Keratinocyte (primary cell): Measurements from ENCODE around the gene IGSF8. TPM values are rescaled to one million over a fixed set of nuclear protein-coding genes. Genes with fewer than 3 reads are reported as not detected.

ENCODE experiments used
- DNase-seq: peaks from one replicate; pipeline ENCODE4 v3.0.0-alpha.2; 2011; ENCODE audit warnings: low read depth, missing footprints, low spot score
- FAIRE-seq: peaks from 2 replicates; lab custom pipeline; 2011; peaks lifted over from hg19 to GRCh38; lab: Jason Lieb, UNC
- H2AFZ ChIP-seq: 2 replicates; pipeline ENCODE4 v1.6.0; 2012; ENCODE audit warnings: low read length, control low read depth, inconsistent platforms; ENCODE audit not compliant: control insufficient read depth
- H3K27ac ChIP-seq: 2 replicates; pipeline ENCODE4 v1.5.1; 2011; ENCODE audit warnings: low read length; ENCODE audit not compliant: control insufficient read depth, insufficient read depth
- H3K27me3 ChIP-seq: 3 replicates; pipeline ENCODE4 v1.6.0; 2011; ENCODE audit warnings: low read length; ENCODE audit not compliant: control insufficient read depth, insufficient read depth; ENCODE audit errors: extremely low read depth
- H3K36me3 ChIP-seq, 2 experiments: 2 replicates in 1 of 2; 3 replicates in 1 of 2; pipeline ENCODE4 v1.5.1; 2011; ENCODE audit warnings: low read length in 2 of 2, mild to moderate bottlenecking in 1 of 2; ENCODE audit not compliant: control insufficient read depth in 2 of 2, insufficient read depth in 2 of 2; ENCODE audit errors: extremely low read depth in 1 of 2
- H3K4me1 ChIP-seq: 3 replicates; pipeline ENCODE4 v1.5.1; 2011; ENCODE audit warnings: low read length; ENCODE audit not compliant: control insufficient read depth, insufficient read depth; ENCODE audit errors: extremely low read depth
- H3K4me2 ChIP-seq: 3 replicates; pipeline ENCODE4 v1.6.0; 2011; ENCODE audit warnings: low read depth, low read length; ENCODE audit not compliant: control insufficient read depth, insufficient read depth; ENCODE audit errors: extremely low read depth
- H3K4me3 ChIP-seq, 3 experiments: fragments of 200-600 bp in 1 of 3; sonication (generic) in 1 of 3; 2 replicates in 2 of 3; 3 replicates in 1 of 3; pipeline ENCODE4 v1.5.1; 2011 to 2016; ENCODE audit warnings: low read length in 3 of 3, mild to moderate bottlenecking in 3 of 3, control low read depth in 2 of 3, inconsistent platforms in 1 of 3, low read depth in 1 of 3, mixed read lengths in 1 of 3, mixed run types in 1 of 3, moderate library complexity in 1 of 3; ENCODE audit not compliant: control insufficient read depth in 2 of 3, insufficient read depth in 2 of 3; ENCODE audit errors: extremely low read depth in 1 of 3
- H3K79me2 ChIP-seq: 2 replicates; pipeline ENCODE4 v1.6.0; 2012; ENCODE audit warnings: low read length; ENCODE audit not compliant: control insufficient read depth, insufficient read depth
- H3K9ac ChIP-seq: 3 replicates; pipeline ENCODE4 v1.6.0; 2011; ENCODE audit warnings: low read length; ENCODE audit not compliant: control insufficient read depth, insufficient read depth; ENCODE audit errors: extremely low read depth
- H3K9me1 ChIP-seq: 3 replicates; pipeline ENCODE4 v1.6.0; 2011; ENCODE audit warnings: low read length; ENCODE audit not compliant: control insufficient read depth, insufficient read depth; ENCODE audit errors: extremely low read depth
- H3K9me3 ChIP-seq: 2 replicates; pipeline ENCODE4 v1.5.1; 2012; ENCODE audit warnings: low read depth, low read length; ENCODE audit not compliant: control insufficient read depth
- H4K20me1 ChIP-seq: 3 replicates; pipeline ENCODE4 v1.6.0; 2011; ENCODE audit warnings: low read length; ENCODE audit not compliant: control insufficient read depth, insufficient read depth; ENCODE audit errors: extremely low read depth
- EZH2 ChIP-seq: IDR thresholded peaks from one replicate; pipeline ENCODE4 v1.6.1; 2012; ENCODE audit warnings: inconsistent platforms, mild to moderate bottlenecking, low read length, moderate library complexity
- dilution Hi-C: fragments of 300-500 bp; cut with MboI; formaldehyde crosslinking; loops from one replicate; pipeline ENCODE4 v1.7.0; 2020; ENCODE audit warnings: low sequenced_read_pairs; ENCODE audit not compliant: extremely low pct_ligation_motif_present
- polyA plus RNA-seq, 5 experiments: library from polyadenylated mRNA; depleted of rRNA in 3 of 5; stranded (reverse) in 3 of 5; stranded (forward) in 1 of 5; unstranded in 1 of 5; fragments of >200 nt; gene quantifications; 1 replicate in 1 of 5; 2 replicates in 3 of 5; 3 replicates in 1 of 5; pipeline versions ENCODE4 v1.2.1 to v1.2.3, GENCODE V29; 2011 to 2012; ENCODE audit warnings: missing spikeins in 2 of 5, low read depth in 1 of 5, low replicate concordance in 1 of 5
- TF ChIP-seq, protein P1 (sequence below), 3 experiments: IDR thresholded peaks in 1 of 3; conservative IDR thresholded peaks in 1 of 3; optimal IDR thresholded peaks in 1 of 3; 2 replicates in 2 of 3; 3 replicates in 1 of 3; pipeline versions ENCODE3 to v1.5.1; 2011; ENCODE audit warnings: low read length in 3 of 3, mild to moderate bottlenecking in 3 of 3, moderate library complexity in 2 of 3, control low read depth in 1 of 3, inconsistent platforms in 1 of 3; ENCODE audit not compliant: insufficient read depth in 2 of 3; ENCODE audit errors: extremely low read depth in 1 of 3

Gene IGSF8
- polyA plus RNA-seq, 1 donor (not counting 4 experiments of a cell fraction or from before 2014, with no cell fraction given) = 16.5 TPM

DNA sequence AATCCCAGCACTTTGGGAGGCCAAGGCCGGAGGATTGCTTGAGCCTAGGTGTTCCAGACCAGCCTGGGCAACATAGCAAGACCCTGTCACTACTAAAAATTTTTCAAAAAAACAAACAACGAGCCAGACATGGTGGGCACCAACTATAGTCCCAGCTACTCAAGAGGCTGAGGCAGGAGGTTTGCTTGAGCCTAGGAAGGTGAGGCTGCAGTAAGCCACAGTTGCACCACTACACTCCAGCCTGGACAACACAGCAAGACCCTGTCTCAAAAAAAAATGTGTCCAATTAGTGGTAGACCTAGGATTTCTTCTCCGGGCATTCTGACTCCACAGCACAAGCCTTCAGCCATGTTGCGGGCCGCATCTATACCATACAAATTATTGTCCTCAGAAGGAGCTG lies 6.7 kb upstream of the IGSF8 start:
- dilution Hi-C loops = loop anchor here (5.0 kb wide), 1 partner anchor 92 kb away; no protein-coding TSS in a partner anchor
- Histone ChIP-seq H3K4me1 (peaks cover 10% of the 10 kb centered on the region), H3K27ac (no peak overlapping the region)

DNA sequence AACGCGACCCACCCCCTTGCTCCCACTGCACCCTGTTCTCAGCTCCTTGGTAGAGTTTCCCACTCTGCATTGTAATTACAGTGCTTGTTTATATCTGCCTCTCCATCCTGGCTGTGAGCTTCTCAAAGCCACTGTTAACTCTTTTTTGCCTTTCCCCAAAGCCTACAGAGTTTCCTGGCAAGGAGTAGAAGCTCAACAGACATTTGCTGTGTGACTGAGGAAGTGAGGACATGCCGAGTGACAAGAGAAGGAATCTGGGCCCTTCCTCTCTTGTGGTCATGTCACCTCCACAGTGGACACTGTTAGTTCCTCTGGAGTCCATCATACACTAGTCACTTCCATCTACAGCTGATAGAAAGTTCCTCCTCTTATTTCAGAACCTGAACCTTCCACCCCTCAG lies 6.1 kb upstream of the IGSF8 start:
- Histone ChIP-seq H3K9me1 (no peaks in the 10 kb centered on the region), H3K4me2 (no peak overlapping the region), H3K9me3 (no peaks in the 10 kb centered on the region), H3K27ac (no peak overlapping the region), H3K36me3 (no peaks in the 10 kb centered on the region), H3K9ac (no peak overlapping the region), H3K79me2 (no peaks in the 10 kb centered on the region), H2AFZ (no peak overlapping the region), H3K4me3 (no peak overlapping the region), H3K27me3 (no peaks in the 10 kb centered on the region), H3K4me1 (peaks cover 9% of the 10 kb centered on the region), H4K20me1 (no peaks in the 10 kb centered on the region)
- TF ChIP-seq, protein P1, sequence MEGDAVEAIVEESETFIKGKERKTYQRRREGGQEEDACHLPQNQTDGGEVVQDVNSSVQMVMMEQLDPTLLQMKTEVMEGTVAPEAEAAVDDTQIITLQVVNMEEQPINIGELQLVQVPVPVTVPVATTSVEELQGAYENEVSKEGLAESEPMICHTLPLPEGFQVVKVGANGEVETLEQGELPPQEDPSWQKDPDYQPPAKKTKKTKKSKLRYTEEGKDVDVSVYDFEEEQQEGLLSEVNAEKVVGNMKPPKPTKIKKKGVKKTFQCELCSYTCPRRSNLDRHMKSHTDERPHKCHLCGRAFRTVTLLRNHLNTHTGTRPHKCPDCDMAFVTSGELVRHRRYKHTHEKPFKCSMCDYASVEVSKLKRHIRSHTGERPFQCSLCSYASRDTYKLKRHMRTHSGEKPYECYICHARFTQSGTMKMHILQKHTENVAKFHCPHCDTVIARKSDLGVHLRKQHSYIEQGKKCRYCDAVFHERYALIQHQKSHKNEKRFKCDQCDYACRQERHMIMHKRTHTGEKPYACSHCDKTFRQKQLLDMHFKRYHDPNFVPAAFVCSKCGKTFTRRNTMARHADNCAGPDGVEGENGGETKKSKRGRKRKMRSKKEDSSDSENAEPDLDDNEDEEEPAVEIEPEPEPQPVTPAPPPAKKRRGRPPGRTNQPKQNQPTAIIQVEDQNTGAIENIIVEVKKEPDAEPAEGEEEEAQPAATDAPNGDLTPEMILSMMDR (optimal IDR thresholded peaks at IDR 0.05 in 1 of 3, IDR thresholded peaks at IDR 0.05 in 1 of 3, conservative IDR thresholded peaks at IDR 0.05 in 1 of 3; ENCODE audit: extremely low read depth in 1 of 3, insufficient read depth in 2 of 3, low read length in 3 of 3) = no peak
- no peak for TF ChIP-seq EZH2
- FAIRE-seq (no peak), DNase-seq (no peak)
- dilution Hi-C loops = no loop called here

More for the DNA sequence above, 6.7 kb upstream of the IGSF8 start:
- Histone ChIP-seq H3K9me3 (no peaks in the 10 kb centered on the region), H3K4me3 (no peak overlapping the region), H2AFZ (no peak overlapping the region), H3K9ac (no peak overlapping the region), H3K4me2 (no peak overlapping the region), H3K9me1 (no peaks in the 10 kb centered on the region), H3K79me2 (no peaks in the 10 kb centered on the region), H3K27me3 (no peaks in the 10 kb centered on the region), H3K36me3 (no peaks in the 10 kb centered on the region), H4K20me1 (no peaks in the 10 kb centered on the region)
- FAIRE-seq = no peak
- no peak for DNase-seq
- no peak for TF ChIP-seq EZH2
- TF ChIP-seq, protein P1 (optimal IDR thresholded peaks at IDR 0.05 in 1 of 3, IDR thresholded peaks at IDR 0.05 in 1 of 3, conservative IDR thresholded peaks at IDR 0.05 in 1 of 3; ENCODE audit: extremely low read depth in 1 of 3, insufficient read depth in 2 of 3, low read length in 3 of 3) = no peak
